Superior temporal gyrus (tissue), 1 donor: Measurements from ENCODE around the gene MCC.
"Not testable (repeated sequence)": the region's sequence is repeated elsewhere in the genome, so short reads cannot be mapped to it uniquely, and the experiment has no call there.

Source experiments
- DNase-seq: peaks from one replicate; pipeline ENCODE4 v3.0.0-alpha.2; 2016; ENCODE audit errors: extremely low spot score

Gene MCC

GRCh38 chr5:113425909-113426308 lies 62.3 kb downstream of the MCC start:
- no peak for DNase-seq

- no peak for DNase-seq
These were observed 66.6 kb downstream of the MCC start for GRCh38 chr5:113421693-113422092.

DNA sequence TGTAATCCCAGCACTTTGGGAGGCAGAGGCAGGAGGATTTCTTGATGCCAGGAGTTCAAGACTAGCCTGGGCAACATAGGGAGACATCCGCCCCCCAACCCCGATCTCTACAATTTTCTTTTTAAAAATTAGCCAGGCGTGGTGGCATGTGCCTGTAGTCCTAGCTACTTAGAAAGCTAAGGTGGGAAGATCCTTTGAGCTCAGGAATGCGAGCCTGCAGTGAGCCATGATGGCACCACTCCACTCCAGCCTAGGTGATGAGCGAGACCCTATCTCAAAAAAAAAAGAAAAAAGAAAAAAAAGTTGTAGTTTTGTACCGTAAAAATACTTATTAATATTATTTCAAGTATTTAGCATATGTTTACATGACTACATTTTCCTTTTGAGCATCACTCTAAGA lies 82.7 kb downstream of the MCC start:
- DNase-seq = no peak

DNA sequence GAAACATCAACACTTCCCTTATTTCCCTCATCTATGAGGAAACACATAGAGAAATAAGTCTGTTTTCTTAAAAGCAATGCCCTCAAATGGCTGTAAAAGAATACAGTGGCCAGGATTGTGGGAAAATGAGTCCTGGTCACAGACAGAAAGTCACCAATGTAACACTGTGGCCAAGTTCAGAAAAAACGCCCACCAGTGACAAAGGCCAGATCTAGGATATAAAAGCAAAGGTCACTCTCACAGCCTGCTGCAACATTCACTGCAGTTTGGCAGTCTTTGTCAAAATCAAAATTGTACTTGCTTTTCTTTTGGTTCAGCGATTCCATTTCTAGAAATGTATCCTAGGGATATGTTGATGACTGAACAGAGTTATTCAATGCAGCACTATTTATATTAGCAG lies 84.0 kb downstream of the MCC start:
- no peak for DNase-seq

GRCh38 chr5:113397986-113398385 lies 90.3 kb downstream of the MCC start:
- DNase-seq = not testable (repeated sequence)

DNA sequence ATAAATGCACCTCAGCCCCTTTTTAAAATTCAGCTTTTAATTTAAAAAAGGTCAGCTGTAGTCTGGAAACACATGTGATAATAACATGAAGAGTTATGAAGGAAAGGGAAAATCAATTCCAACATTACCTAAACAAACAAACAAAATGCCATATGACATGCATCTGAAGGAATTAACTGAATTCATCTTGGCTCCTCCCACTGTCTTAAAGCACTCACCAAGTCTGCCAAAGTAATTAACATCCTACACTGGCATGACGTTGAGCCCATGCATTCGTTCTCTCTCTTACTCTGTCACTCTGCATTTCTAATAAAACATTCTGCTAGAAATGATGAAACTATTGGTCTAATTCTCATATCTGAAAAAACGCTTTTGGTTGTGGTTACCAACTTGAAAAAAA lies 91.2 kb downstream of the MCC start:
- DNase-seq = no peak

DNA sequence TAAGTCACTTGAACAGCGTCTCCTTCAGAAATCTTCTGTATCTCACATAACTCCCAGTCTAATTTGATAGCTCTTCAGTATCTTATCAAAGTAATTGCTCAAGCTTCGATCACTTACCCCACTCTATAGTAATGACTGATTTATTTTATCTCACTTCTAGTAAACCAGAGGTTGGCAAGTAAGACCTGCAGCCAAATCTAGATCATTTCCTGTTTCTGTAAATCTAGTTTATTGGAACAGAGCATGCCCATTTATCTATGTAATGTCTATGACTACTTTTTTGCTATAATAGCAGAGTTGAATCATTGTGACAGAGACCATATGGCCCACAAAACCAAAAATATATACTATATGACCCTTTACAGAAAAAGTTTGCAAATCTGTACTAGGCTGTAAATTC lies 93.6 kb downstream of the MCC start:
- no peak for DNase-seq

GRCh38 chr5:113390224-113390623 lies 98.0 kb downstream of the MCC start:
- no peak for DNase-seq

DNA sequence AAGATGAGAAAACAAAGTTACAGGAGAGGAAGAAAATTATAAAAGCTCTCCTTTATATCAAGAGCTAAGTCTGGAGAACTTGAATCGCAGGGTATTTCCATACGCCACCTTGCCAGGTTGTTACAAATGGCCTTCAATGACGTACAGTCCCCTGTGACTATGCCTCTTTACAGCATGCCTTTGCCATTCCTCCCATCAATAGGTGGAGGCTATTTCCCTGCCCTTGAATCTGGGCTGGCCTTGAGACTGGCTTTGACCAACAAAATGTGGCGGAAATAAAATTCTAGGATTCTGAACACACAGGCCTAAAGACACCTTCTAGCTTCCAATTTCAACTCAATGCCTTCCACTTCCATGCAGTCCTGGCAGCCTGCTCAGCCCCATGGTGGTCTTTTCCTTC lies 99.1 kb downstream of the MCC start:
- no peak for DNase-seq

DNA sequence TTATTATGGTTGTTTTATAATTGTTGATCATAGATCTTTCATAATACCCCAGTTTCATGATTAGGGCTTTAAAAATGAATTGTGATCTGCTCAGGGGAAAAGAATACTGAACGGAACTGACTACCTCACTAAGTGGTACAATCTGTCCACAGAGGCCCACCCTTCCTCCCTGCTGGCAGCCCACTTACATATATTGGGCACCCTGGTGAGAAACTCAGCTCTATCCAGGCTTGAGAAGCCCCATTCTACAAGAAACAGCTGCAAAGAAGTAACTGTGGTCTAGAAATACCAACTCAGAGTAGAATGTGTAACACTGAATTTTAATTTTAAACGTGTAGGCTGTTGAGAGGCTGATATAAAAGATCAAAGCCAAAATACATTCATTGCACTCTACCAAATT lies 100.4 kb downstream of the MCC start:
- DNase-seq = no peak

DNA sequence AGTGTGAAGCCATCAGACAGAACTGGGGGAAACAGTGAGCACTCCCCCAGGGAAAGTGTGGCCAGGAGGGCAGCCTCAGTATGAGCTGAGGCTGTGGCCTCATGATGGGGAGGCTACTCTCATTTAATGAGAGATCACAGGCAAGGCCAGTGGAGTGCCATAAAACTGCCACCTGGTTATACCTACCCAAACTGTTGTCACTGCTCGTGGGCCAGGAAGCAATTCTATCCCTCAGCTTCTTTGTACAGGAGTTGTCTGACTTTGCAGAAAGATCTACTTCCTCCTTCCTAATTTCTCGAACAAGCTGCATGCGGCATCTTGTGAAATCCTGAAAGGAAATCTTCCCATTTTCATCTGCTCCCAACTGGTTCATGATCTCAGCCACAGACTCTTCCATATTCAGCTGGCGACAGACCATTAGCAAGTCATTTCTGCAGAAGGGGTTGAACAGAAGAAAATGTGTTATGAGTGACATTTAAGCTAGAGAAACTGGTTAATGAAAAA lies 103.4 kb downstream of the MCC start:
- no peak for DNase-seq

- no peak for DNase-seq
These were observed 105.5 kb downstream of the MCC start for GRCh38 chr5:113382731-113383130.

DNA sequence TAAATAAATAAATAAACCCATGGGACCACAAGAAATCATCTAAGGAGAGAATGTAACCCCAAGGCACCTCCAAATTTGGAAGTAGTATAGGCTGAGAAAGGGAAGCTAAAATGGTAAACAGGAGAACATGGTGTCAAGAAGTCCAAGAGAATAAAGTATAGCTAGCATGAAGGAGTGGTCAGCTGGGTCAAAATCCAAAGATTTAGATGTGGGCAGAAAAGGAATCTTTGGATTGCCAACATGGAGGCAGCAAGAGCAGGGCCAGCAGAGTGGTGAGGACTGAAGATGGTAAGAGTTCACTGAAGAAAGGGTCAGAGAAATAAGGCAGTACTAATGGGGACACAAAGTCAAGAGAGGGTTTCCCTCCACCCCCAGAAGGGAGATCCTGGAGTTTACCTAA lies 106.5 kb downstream of the MCC start:
- DNase-seq = no peak

- DNase-seq = no peak
These were observed 107.4 kb downstream of the MCC start for GRCh38 chr5:113380807-113381326.

- no peak for DNase-seq
These were observed 108.1 kb downstream of the MCC start for GRCh38 chr5:113379936-113380806.

DNA sequence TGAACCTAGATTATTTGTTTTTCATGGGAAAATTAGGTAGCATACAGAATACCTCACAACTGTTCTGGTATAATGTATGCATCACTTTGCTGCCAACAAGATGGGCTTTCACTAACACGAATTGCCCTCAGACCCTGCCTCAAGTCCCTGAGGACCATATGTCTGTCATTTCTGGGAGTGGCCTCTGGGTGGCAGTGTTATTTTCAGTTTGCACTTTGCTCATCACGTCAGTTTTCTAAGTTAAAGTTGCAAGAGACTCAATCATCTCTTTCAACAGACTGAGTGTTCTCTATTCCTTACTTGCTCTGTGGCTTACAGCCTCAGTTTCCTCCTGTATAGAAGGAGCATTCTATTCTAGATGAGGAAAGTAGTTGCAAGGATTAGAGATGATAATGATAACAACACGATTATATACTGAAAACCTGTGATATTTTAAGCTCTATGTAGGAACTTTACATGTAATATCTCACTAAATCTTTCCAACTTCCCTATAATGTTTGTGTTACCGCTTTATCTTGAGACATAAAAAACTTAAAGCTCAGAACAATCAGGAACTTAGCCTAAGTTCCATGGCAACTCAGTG lies 109.2 kb downstream of the MCC start:
- DNase-seq = peak; percentile 87

DNA sequence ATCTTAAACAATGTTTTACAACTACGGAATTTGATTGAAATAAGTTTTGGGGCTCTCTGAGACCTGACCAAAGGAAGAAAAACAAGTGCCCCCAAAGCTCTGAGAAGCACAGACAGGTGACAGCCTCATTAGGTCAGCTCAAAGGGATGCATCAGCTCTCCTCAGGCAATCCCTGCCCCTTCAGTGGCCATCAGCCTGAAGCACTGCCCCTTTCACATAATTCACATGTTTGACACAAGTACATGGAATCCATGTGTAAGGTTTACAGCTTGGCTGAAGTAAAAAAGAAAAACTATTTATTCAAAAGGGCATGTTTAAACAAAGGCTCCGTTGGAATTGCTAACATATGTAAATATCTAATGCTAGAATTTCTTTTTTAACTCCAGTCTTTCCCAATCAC lies 109.7 kb downstream of the MCC start:
- no peak for DNase-seq

- no peak for DNase-seq
These were observed 110.2 kb downstream of the MCC start for GRCh38 chr5:113378081-113378480.

- no peak for DNase-seq
These were observed 111.6 kb downstream of the MCC start for GRCh38 chr5:113376640-113377039.

GRCh38 chr5:113375480-113376060 lies 112.7 kb downstream of the MCC start:
- no peak for DNase-seq

GRCh38 chr5:113373426-113373825 lies 114.8 kb downstream of the MCC start:
- no peak for DNase-seq

GRCh38 chr5:113371721-113372196 lies 116.5 kb downstream of the MCC start:
- peak; percentile 44 for DNase-seq

GRCh38 chr5:113367586-113367985 lies 120.7 kb downstream of the MCC start:
- DNase-seq = no peak
